HFFc6 (cell line): ENCODE measurements around the gene TEK. TPM values are rescaled to one million over a fixed set of nuclear protein-coding genes. Genes with fewer than 3 reads are reported as not detected.
A peak's percentile ranks its signal among the peaks of the same experiment; 100 is the strongest.

Experiments used
- DNase-seq: peaks from one replicate; pipeline ENCODE4 v3.0.0-alpha.2; 2018
- H3K27ac Mint-ChIP-seq: 2 replicates; pipeline ENCODE4 v1.8.0; 2020; ENCODE audit warnings: mild to moderate bottlenecking, mixed read lengths
- H3K27me3 Mint-ChIP-seq: 2 replicates; pipeline ENCODE4 v1.8.0; 2021; ENCODE audit warnings: mild to moderate bottlenecking, moderate library complexity, mixed read lengths; ENCODE audit not compliant: insufficient read depth
- H3K36me3 Mint-ChIP-seq: 2 replicates; pipeline ENCODE4 v1.8.0; 2021; ENCODE audit warnings: low read depth, mixed read lengths
- H3K4me1 Mint-ChIP-seq: 2 replicates; pipeline ENCODE4 v1.8.0; 2020; ENCODE audit warnings: low read depth, mixed read lengths
- H3K4me3 Mint-ChIP-seq: 2 replicates; pipeline ENCODE4 v1.8.0; 2020; ENCODE audit warnings: mild to moderate bottlenecking, moderate library complexity, mixed read lengths
- H3K9me3 Mint-ChIP-seq: 2 replicates; pipeline ENCODE4 v1.8.0; 2020; ENCODE audit warnings: mild to moderate bottlenecking, mixed read lengths
- total RNA-seq, 6 experiments: library from RNA; stranded (reverse); fragmentation: NEBNext Ultra II Directional; extraction: Animal tissue kit (Norgen Biotek cat#: 25700); gene quantifications; 2 replicates in 1 of 6; 3 replicates in 5 of 6; pipeline ENCODE4 v1.2.3, GENCODE V29; 2021
- TF ChIP-seq, protein P1 (sequence below): fragments of 200-600 bp; sonication (generic); IDR thresholded peaks from 2 replicates; pipeline ENCODE4 v1.5.0; 2021; ENCODE audit warnings: antibody characterized with exemption, mild to moderate bottlenecking

Gene TEK
- total RNA-seq, 6 experiments from 2014 or later, result 2.0 to 10.0 (median 8.5) TPM

- Mint-ChIP-seq H3K27ac (peak overlapping the region; percentile 78; the same call in 1 of the 2 replicates), H3K36me3 (peaks cover 9% of the 10 kb centered on the region), H3K4me3 (no peak overlapping the region; the same call in 1 of the 2 replicates), H3K27me3 (peaks cover 1% of the 10 kb centered on the region; the same call in 1 of the 2 replicates), H3K9me3 (peaks cover 3% of the 10 kb centered on the region), H3K4me1 (peaks cover 68% of the 10 kb centered on the region)
- TF ChIP-seq, protein P1, sequence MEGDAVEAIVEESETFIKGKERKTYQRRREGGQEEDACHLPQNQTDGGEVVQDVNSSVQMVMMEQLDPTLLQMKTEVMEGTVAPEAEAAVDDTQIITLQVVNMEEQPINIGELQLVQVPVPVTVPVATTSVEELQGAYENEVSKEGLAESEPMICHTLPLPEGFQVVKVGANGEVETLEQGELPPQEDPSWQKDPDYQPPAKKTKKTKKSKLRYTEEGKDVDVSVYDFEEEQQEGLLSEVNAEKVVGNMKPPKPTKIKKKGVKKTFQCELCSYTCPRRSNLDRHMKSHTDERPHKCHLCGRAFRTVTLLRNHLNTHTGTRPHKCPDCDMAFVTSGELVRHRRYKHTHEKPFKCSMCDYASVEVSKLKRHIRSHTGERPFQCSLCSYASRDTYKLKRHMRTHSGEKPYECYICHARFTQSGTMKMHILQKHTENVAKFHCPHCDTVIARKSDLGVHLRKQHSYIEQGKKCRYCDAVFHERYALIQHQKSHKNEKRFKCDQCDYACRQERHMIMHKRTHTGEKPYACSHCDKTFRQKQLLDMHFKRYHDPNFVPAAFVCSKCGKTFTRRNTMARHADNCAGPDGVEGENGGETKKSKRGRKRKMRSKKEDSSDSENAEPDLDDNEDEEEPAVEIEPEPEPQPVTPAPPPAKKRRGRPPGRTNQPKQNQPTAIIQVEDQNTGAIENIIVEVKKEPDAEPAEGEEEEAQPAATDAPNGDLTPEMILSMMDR, result no peak
- no peak for DNase-seq
These were observed 74.1 kb downstream of the TEK start for GRCh38 chr9:27183131-27183530.

DNA sequence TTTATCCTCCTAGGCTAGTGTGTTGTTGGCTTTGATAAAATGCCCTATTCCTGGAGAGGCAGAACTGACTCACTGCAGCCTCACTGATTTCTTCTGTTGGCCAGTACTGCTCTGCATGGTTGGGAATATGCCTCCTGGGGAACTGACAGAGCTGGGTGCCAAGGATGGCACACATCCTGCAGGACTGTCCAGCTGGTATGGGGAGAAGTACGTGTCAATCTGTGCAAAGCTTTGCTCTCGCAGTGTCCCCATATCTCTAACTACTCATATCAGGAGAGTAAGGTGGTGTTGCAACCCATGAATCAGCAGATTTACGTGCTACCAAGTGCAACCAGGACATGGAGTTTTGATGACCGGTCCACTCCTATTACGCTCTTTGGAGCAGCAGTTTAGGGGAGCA, 74.7 kb downstream of the TEK start:
- Mint-ChIP-seq H3K27me3 (peaks cover 1% of the 10 kb centered on the region; the same call in 1 of the 2 replicates), H3K9me3 (no peaks in the 10 kb centered on the region), H3K4me1 (peaks cover 68% of the 10 kb centered on the region), H3K36me3 (peaks cover 6% of the 10 kb centered on the region; the same call in 1 of the 2 replicates), H3K27ac (peak overlapping the region; percentile 78), H3K4me3 (peak overlapping the region; percentile 41; the same call in 1 of the 2 replicates)
- peak; percentile 12 for DNase-seq
- TF ChIP-seq, protein P1, result no peak

GRCh38 chr9:27184556-27185351, 75.7 kb downstream of the TEK start:
- H3K36me3 Mint-ChIP-seq, result peaks cover 10% of the 10 kb centered on the region
- peak; percentile 66 for DNase-seq
- no peaks in the 10 kb centered on the region for H3K9me3 Mint-ChIP-seq
- peaks cover 64% of the 10 kb centered on the region for H3K4me1 Mint-ChIP-seq
- H3K27me3 Mint-ChIP-seq, result peaks cover 1% of the 10 kb centered on the region; the same call in 1 of the 2 replicates
- TF ChIP-seq, protein P1, result no peak
- H3K4me3 Mint-ChIP-seq, result no peak overlapping the region
- no peak overlapping the region for H3K27ac Mint-ChIP-seq

- Mint-ChIP-seq H3K4me1 (peaks cover 45% of the 10 kb centered on the region), H3K27ac (no peak overlapping the region), H3K9me3 (no peaks in the 10 kb centered on the region), H3K27me3 (peaks cover 1% of the 10 kb centered on the region; the same call in 1 of the 2 replicates), H3K36me3 (peaks cover 15% of the 10 kb centered on the region), H3K4me3 (no peak overlapping the region)
- no peak for DNase-seq
- TF ChIP-seq, protein P1, result no peak
These were observed 79.4 kb downstream of the TEK start for GRCh38 chr9:27188426-27188825.

DNA sequence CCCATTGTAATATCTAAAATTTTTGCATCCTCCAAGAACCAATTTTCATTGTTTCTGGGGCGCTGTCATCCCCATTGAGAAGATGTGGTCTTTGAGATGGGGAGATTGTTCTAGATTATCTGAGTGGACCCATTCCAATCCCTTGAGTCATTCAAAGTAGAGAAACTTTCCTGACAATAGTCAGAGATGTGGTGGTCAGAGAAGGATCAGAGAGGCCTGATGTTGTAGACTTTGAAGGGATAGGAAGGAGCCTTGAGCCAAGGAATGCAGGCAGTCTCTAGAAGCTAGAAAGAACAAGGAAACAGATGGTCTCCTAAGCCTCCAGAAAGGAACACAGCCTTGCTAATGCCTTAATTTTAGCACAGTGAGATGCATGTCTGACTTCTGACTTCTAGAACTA, 80.4 kb downstream of the TEK start:
- Mint-ChIP-seq H3K4me3 (no peak overlapping the region), H3K9me3 (no peaks in the 10 kb centered on the region), H3K27ac (no peak overlapping the region)

More for the DNA sequence above, 80.4 kb downstream of the TEK start:
- DNase-seq, result no peak
- no peaks in the 10 kb centered on the region for H3K27me3 Mint-ChIP-seq
- peaks cover 15% of the 10 kb centered on the region for H3K36me3 Mint-ChIP-seq
- peaks cover 45% of the 10 kb centered on the region for H3K4me1 Mint-ChIP-seq
- TF ChIP-seq, protein P1, result no peak
